ENCODE results near the gene POU2F2. TPM values are rescaled to one million over a fixed set of nuclear protein-coding genes. Genes with fewer than 3 reads are reported as not detected.

The POU2F2 gene
- polyA plus RNA-seq, 3 donors from 2014 or later = 2.0 to 10.3 (median 2.1) TPM

DNA sequence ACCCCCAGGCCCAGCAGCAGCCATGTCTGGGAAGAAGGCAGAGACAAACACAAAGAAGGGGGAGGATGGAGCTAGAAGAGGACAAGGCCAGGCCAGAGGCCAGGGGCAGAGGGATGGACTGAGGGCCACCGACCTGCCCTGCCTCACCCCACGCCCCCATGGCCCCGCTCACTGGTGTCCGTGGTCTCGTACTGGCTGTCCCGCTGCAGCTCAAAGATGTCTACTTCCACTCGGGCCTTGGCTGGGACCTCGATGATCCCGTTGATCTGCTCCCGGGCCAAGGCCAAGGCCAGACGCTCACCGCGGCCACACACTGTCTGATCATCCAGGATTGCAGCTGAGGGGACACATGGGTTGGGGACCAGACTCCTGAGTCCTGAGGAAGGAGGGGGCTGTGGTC, 67.2 kb downstream of the POU2F2 start:
- Mint-ChIP-seq H3K27ac (no peak overlapping the region), H3K27me3 (ENCODE audit: low read depth in 3 of 3) (peaks cover 0 to 5% (median 1%) of the 10 kb centered on the region in 3 donors), H3K4me3 (no peak overlapping the region), H3K36me3 (no peaks in the 10 kb centered on the region), H3K4me1 (no peaks in the 10 kb centered on the region), H3K9me3 (no peaks in the 10 kb centered on the region)
- no peak for DNase-seq

- H3K27ac Mint-ChIP-seq = no peak overlapping the region
- DNase-seq = no peak
Measured at GRCh38 chr19:42064432-42064831, 67.8 kb downstream of the POU2F2 start.

DNA sequence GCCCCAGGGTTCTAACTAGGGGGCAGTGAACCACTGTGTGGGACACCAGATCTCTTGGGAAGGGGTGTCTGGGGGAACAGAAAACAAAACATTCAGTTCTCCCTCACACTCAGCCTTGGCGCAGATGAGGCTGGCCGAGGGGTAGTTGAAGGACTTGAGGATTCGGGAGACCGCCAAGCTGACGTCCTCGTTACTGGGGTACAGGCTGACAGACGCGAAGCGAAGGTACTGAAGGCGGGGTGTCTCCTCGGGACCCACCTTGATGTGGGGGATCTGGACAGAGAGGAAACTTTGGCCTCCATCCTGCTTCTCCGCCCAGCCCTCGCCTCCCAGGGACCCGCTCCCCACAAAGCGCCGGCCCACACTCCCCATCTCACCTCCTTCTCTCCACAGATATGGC, 69.9 kb downstream of the POU2F2 start:
- Mint-ChIP-seq H3K9me3 (no peaks in the 10 kb centered on the region), H3K27me3 (ENCODE audit: low read depth in 3 of 3) (peaks cover 0 to 10% (median 1%) of the 10 kb centered on the region in 3 donors), H3K4me3 (no peak overlapping the region), H3K4me1 (no peaks in the 10 kb centered on the region), H3K27ac (no peak overlapping the region), H3K36me3 (no peaks in the 10 kb centered on the region)
- no peak for DNase-seq

More at GRCh38 chr19:42064432-42064831, 67.8 kb downstream of the POU2F2 start:
- no peaks in the 10 kb centered on the region for H3K36me3 Mint-ChIP-seq
- peaks cover 0 to 5% (median 1%) of the 10 kb centered on the region in 3 donors for H3K27me3 Mint-ChIP-seq (ENCODE audit: low read depth in 3 of 3)
- H3K4me1 Mint-ChIP-seq = no peaks in the 10 kb centered on the region
- H3K9me3 Mint-ChIP-seq = no peaks in the 10 kb centered on the region
- no peak overlapping the region for H3K4me3 Mint-ChIP-seq

- Mint-ChIP-seq H3K27me3 (ENCODE audit: low read depth in 3 of 3) (peaks cover 0 to 10% (median 1%) of the 10 kb centered on the region in 3 donors), H3K4me3 (no peak overlapping the region), H3K9me3 (no peaks in the 10 kb centered on the region), H3K36me3 (no peaks in the 10 kb centered on the region), H3K4me1 (no peaks in the 10 kb centered on the region), H3K27ac (no peak overlapping the region)
- DNase-seq = no peak
Measured at GRCh38 chr19:42060117-42060516, 72.1 kb downstream of the POU2F2 start.

DNA sequence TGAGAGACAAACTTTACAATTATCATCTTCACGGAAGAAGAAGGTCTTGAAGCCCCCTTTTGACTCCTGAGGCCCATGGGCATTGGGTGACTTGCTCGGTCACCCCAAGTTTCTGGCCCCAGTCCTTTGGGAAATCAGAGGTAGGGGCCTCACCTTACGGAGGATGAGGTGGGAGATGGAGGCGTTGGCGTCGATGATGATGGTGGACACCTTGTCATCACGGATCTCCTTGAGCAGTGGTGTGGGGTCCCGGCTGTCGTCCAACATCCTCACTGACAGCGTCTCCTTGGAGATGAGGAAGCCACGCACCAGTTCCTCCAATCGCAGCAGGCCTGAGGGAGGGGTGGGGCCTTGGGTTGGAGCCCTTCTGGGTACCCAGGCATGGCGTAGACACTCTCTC, 73.0 kb downstream of the POU2F2 start:
- Mint-ChIP-seq H3K36me3 (no peaks in the 10 kb centered on the region), H3K4me3 (no peak overlapping the region), H3K4me1 (no peaks in the 10 kb centered on the region), H3K27ac (no peak overlapping the region), H3K27me3 (ENCODE audit: low read depth in 3 of 3) (peaks cover 0 to 6% (median 1%) of the 10 kb centered on the region in 3 donors), H3K9me3 (no peaks in the 10 kb centered on the region)
- no peak for DNase-seq

GRCh38 chr19:42057846-42058245, 74.4 kb downstream of the POU2F2 start:
- Mint-ChIP-seq H3K36me3 (no peaks in the 10 kb centered on the region), H3K27me3 (ENCODE audit: low read depth in 3 of 3) (peaks cover 0 to 4% (median 1%) of the 10 kb centered on the region in 3 donors), H3K27ac (no peak overlapping the region), H3K9me3 (no peaks in the 10 kb centered on the region), H3K4me3 (no peak overlapping the region), H3K4me1 (no peaks in the 10 kb centered on the region)
- DNase-seq = no peak

DNA sequence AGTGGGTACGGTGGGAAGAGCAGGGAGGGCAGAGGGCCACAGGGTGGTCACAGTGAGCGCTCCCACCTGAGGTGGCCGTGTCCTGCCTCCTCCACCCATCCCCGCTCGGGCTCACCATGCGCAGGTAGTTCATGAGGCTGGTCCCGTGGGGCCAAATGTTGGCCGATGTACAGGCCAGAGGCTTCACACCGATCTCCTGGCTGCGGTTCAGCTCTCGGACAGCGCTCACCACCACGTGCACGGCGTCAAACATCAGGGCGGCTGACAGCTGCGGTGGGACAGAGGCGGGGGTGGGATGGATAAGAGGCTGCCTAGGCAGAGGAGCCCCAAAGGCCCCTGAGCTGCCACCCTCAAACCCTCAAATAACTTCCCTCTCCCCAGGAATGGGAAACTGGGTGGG, 78.0 kb downstream of the POU2F2 start:
- Mint-ChIP-seq H3K4me3 (no peak overlapping the region), H3K27ac (no peak overlapping the region), H3K27me3 (ENCODE audit: low read depth in 3 of 3) (peaks cover 0 to 7% (median 1%) of the 10 kb centered on the region in 3 donors), H3K9me3 (no peaks in the 10 kb centered on the region), H3K4me1 (peaks cover 2% of the 10 kb centered on the region in 2 donors), H3K36me3 (no peaks in the 10 kb centered on the region)
- no peak for DNase-seq

GRCh38 chr19:42053037-42053935, 79.0 kb downstream of the POU2F2 start:
- no peak overlapping the region for H3K27ac Mint-ChIP-seq
- no peaks in the 10 kb centered on the region for H3K36me3 Mint-ChIP-seq

GRCh38 chr19:42052241-42052863, 79.9 kb downstream of the POU2F2 start:
- H3K4me3 Mint-ChIP-seq = no peak overlapping the region
- peaks cover 5 to 6% of the 10 kb centered on the region in 2 donors for H3K4me1 Mint-ChIP-seq
- no peaks in the 10 kb centered on the region for H3K9me3 Mint-ChIP-seq
- H3K36me3 Mint-ChIP-seq = no peaks in the 10 kb centered on the region
- no peak overlapping the region for H3K27ac Mint-ChIP-seq
- DNase-seq = no peak
- H3K27me3 Mint-ChIP-seq (ENCODE audit: low read depth in 3 of 3) = peaks cover 0 to 2% (median 1%) of the 10 kb centered on the region in 3 donors

More at GRCh38 chr19:42053037-42053935, 79.0 kb downstream of the POU2F2 start:
- peaks cover 5 to 6% of the 10 kb centered on the region in 2 donors for H3K4me1 Mint-ChIP-seq
- DNase-seq = no peak
- peaks cover 0 to 2% (median 1%) of the 10 kb centered on the region in 3 donors for H3K27me3 Mint-ChIP-seq (ENCODE audit: low read depth in 3 of 3)
- H3K9me3 Mint-ChIP-seq = no peaks in the 10 kb centered on the region
- H3K4me3 Mint-ChIP-seq = no peak overlapping the region

DNA sequence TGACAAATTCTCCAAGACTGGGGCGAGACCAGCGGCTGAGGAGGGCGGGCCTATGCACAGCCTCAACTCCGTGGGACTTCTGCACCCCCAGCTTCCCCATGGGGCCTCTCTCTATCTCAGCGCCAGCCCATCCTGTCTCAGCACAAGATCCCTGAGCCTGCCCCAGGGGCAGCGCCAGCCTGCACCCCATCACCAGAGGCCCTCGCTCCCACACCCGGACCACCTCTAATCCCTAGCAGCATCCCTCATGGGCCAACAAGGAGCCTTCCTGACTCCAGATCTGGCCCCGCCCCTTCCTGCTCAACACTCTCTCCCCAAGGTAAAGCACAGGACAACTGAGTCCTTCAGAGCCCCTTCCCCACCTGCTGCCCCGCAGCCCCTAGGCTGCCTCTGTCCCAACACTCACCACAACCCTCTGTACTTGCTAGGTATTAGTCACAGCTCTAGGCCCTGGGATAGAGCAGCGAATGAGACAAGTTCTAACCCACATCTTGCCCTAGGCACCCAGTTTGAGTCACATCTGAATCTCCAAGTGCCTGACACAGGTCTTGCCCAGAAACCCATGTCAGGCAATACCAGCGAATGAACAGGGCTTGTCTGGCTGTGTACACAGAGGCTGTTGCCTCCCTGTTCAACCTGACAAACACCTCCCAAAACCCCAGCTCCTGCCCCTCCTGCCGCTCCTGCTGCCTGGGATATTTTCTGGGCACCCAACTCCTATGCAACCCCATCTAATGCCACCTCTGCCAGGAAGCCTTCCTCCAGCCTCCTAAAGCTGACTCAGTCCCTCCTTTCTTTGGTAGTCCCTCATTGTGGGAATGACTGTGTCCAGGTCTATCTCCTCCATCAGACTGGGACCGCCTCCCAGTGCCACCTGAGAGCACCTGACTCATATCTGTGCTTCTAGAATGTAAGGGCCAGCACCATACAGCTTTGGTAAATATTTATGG, 80.8 kb downstream of the POU2F2 start:
- DNase-seq = no peak
- H3K27ac Mint-ChIP-seq = no peak overlapping the region
- peaks cover 5 to 6% of the 10 kb centered on the region in 2 donors for H3K4me1 Mint-ChIP-seq
- H3K9me3 Mint-ChIP-seq = no peaks in the 10 kb centered on the region
- H3K4me3 Mint-ChIP-seq = no peak overlapping the region
- H3K27me3 Mint-ChIP-seq (ENCODE audit: low read depth in 3 of 3) = peaks cover 0 to 2% (median 1%) of the 10 kb centered on the region in 3 donors
- H3K36me3 Mint-ChIP-seq = no peaks in the 10 kb centered on the region

DNA sequence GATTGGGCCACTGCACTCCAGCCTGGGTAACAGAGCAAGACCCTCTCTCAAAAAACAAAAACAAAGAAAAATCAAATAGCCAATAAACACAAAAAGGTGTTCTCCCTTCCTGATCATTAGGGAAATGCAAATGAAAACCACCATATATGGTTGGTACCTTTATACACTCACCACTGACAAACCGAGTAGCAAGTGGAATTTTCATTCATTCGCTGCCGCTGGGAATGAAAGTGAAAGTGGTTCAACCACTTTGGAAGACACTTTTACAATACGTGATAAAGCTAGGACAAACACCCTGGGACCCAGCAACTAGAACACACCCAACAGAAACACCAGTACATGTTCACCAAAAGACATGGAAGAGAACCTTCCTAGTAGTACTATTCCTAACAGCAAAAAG, 83.3 kb downstream of the POU2F2 start:
- no peak for DNase-seq
- peaks cover 5 to 6% of the 10 kb centered on the region in 2 donors for H3K4me1 Mint-ChIP-seq
- H3K36me3 Mint-ChIP-seq = no peaks in the 10 kb centered on the region
- H3K27me3 Mint-ChIP-seq (ENCODE audit: low read depth in 3 of 3) = peaks cover 0 to 4% (median 1%) of the 10 kb centered on the region in 3 donors
- H3K9me3 Mint-ChIP-seq = no peaks in the 10 kb centered on the region
- H3K27ac Mint-ChIP-seq = peak overlapping the region in 1 of 6 donors; percentile 70
- H3K4me3 Mint-ChIP-seq = peak overlapping the region in 2 of 5 donors; percentile 4 to 39

GRCh38 chr19:42045575-42045974, 86.7 kb downstream of the POU2F2 start:
- no peak for DNase-seq
- Mint-ChIP-seq H3K36me3 (no peaks in the 10 kb centered on the region), H3K27ac (no peak overlapping the region), H3K9me3 (no peaks in the 10 kb centered on the region), H3K27me3 (ENCODE audit: low read depth in 3 of 3) (peaks cover 0 to 4% (median 1%) of the 10 kb centered on the region in 3 donors), H3K4me1 (peaks cover 5 to 6% of the 10 kb centered on the region in 2 donors), H3K4me3 (no peak overlapping the region)

DNA sequence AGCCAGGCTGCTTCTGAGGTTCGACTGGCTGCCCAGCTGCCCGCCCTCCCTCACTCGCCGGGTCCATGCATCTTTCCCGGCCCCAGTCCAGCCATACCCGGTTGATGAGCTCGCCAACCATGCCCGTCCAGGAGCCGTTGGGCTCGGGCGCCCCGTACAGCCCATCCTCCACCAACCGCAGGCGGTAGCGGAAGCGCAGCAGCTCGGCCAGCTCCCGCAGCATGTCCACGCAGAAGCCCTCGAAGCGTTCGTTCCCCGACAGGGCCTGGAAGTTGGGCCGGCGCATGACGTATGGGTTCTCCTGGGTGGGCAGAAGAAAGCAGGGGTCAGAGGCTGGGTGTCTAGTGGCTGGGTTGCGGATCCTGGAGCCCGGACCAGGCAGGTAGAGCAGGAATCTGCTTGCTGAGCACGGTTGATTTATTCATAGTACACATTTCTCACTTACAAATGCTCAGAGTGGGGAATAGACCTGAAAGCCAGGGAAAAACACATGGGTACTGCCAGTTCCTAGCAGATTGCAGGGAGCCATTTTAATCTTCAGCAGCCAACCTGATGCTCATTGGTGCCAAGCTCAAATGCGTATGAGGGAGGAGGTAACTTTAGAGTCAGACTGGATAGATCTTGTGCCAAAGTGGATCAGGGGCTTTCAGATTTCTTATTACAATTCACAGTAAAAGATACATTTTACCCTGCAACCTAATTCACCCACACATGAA, 89.6 kb downstream of the POU2F2 start:
- H3K27ac Mint-ChIP-seq = no peak overlapping the region
- no peak for DNase-seq
- no peaks in the 10 kb centered on the region for H3K9me3 Mint-ChIP-seq
- H3K27me3 Mint-ChIP-seq (ENCODE audit: low read depth in 3 of 3) = peaks cover 0 to 4% (median 0%) of the 10 kb centered on the region in 3 donors
- H3K4me1 Mint-ChIP-seq = no peaks in the 10 kb centered on the region
- no peak overlapping the region for H3K4me3 Mint-ChIP-seq
- no peaks in the 10 kb centered on the region for H3K36me3 Mint-ChIP-seq
